Activated T-helper 1 cell treated with anti-CD3 and anti-CD28 coated beads, Interleukin-12 subunit alpha, Interleukin-12 subunit beta, Interleukin-2, Interleukin-4 antibody, amounts not matched to agents 30 ng/mL and 10 ng/mL and 1 ng/mL, durations not matched to agents 14 hours and 24 hours and 36 hours (primary cell): ENCODE results near the gene EEPD1. TPM values are rescaled to one million over a fixed set of nuclear protein-coding genes. Genes with fewer than 3 reads are reported as not detected.

Source experiments
- DNase-seq: peaks from one replicate; pipeline ENCODE4 v3.0.0; 2021; ENCODE audit warnings: low spot score
- H3K27ac Mint-ChIP-seq: one replicate; pipeline ENCODE4 v1.8.0; 2021; ENCODE audit warnings: mild to moderate bottlenecking, mixed read lengths
- H3K27me3 Mint-ChIP-seq: one replicate; pipeline ENCODE4 v1.8.0; 2022; ENCODE audit warnings: mild to moderate bottlenecking, moderate library complexity, mixed read lengths; ENCODE audit not compliant: insufficient read depth
- H3K36me3 Mint-ChIP-seq: one replicate; pipeline ENCODE4 v1.8.0; 2021; ENCODE audit warnings: low read depth, mixed read lengths
- H3K4me1 Mint-ChIP-seq: one replicate; pipeline ENCODE4 v1.8.0; 2021; ENCODE audit warnings: low read depth, mixed read lengths
- H3K4me3 Mint-ChIP-seq: one replicate; pipeline ENCODE4 v1.8.0; 2021; ENCODE audit warnings: mild to moderate bottlenecking, moderate library complexity, mixed read lengths
- H3K9me3 Mint-ChIP-seq: one replicate; pipeline ENCODE4 v1.8.0; 2021; ENCODE audit warnings: mixed read lengths
- intact Hi-C: fragments of 100-400 bp; cut with micrococcal nuclease; formaldehyde crosslinking; loops from one replicate; pipeline ENCODE4 v1.15.1; 2024
- total RNA-seq: library from RNA; stranded (reverse); gene quantifications from 2 replicates; pipeline ENCODE4 v1.2.3, GENCODE V29; 2022

The EEPD1 gene
- total RNA-seq, 1 donor from 2014 or later = 0.91 TPM

DNA sequence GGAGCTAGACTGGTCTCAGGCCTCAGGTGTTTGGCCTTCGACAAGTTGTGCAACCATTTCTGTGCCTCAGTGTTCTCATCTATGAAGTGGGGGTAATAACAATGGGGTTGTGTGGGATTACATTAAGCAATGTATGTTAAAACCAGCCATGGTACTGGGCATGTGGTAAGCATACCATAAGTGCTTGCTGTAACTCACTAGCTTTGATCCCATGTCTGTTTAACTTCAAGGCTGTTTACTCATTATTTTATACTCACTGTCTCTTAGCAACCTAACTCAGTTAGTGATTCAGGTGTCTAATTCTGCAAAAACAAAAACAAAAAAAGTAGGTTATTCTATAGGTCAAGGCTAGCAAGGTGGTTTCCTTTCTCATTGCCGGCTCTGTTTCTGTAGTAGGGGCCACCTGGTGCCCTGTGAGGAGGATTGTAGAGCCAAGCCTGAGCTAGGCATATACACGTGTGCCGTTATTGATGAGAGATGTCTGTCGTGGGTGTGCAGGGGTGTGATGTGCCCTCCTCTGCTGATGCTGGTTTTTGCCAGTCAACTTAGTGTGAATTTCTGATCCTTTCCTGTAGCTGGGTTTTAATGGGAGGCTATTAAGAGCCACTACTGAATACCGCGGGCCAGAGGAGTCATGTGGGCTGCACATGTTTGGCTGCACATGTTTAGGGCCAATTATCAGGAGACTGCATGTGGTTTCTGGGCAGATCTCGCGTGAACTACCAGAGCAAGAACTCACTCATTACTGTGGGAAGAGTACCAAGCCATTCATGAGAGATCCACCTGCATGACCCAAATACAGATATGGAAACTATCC, 56.2 kb downstream of the EEPD1 start:
- H3K27me3 Mint-ChIP-seq = peaks cover 5% of the 10 kb centered on the region
- DNase-seq = no peak
- no peaks in the 10 kb centered on the region for H3K9me3 Mint-ChIP-seq
- intact Hi-C loops = loop anchor here (5.0 kb wide), 1 partner anchor 78 kb away; no protein-coding TSS in a partner anchor
- no peaks in the 10 kb centered on the region for H3K36me3 Mint-ChIP-seq
- H3K4me3 Mint-ChIP-seq = no peak overlapping the region
- peaks cover 19% of the 10 kb centered on the region for H3K4me1 Mint-ChIP-seq
- no peak overlapping the region for H3K27ac Mint-ChIP-seq

DNA sequence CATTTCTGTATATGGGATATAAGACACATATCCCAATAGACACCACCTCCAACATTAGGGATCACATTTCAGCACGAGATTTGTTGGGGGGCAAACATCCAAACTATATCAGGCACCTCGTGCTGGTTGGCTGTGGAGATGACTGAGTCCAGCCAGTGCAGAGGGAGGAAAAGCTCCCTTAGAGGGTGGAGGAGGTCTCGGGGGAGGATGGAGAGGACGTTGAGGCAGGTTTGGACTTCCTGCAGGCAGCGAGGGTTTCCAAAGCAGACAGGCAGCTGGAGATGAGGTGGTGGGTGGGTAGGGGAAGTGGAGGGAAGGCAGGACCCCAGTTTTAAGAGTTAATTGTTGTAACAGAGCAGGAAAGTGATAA, 56.7 kb downstream of the EEPD1 start:
- Mint-ChIP-seq H3K27ac (no peak overlapping the region), H3K4me3 (no peak overlapping the region), H3K27me3 (peaks cover 5% of the 10 kb centered on the region), H3K4me1 (peaks cover 19% of the 10 kb centered on the region), H3K36me3 (no peaks in the 10 kb centered on the region), H3K9me3 (no peaks in the 10 kb centered on the region)
- intact Hi-C loops = loop anchor here (5.0 kb wide), 1 partner anchor 78 kb away; no protein-coding TSS in a partner anchor
- DNase-seq = no peak

GRCh38 chr7:36210291-36210922, 57.4 kb downstream of the EEPD1 start:
- H3K27me3 Mint-ChIP-seq = peaks cover 5% of the 10 kb centered on the region
- no peak for DNase-seq
- H3K9me3 Mint-ChIP-seq = no peaks in the 10 kb centered on the region
- H3K4me3 Mint-ChIP-seq = no peak overlapping the region
- no peaks in the 10 kb centered on the region for H3K36me3 Mint-ChIP-seq
- intact Hi-C loops = no loop called here
- H3K27ac Mint-ChIP-seq = no peak overlapping the region
- peaks cover 19% of the 10 kb centered on the region for H3K4me1 Mint-ChIP-seq

DNA sequence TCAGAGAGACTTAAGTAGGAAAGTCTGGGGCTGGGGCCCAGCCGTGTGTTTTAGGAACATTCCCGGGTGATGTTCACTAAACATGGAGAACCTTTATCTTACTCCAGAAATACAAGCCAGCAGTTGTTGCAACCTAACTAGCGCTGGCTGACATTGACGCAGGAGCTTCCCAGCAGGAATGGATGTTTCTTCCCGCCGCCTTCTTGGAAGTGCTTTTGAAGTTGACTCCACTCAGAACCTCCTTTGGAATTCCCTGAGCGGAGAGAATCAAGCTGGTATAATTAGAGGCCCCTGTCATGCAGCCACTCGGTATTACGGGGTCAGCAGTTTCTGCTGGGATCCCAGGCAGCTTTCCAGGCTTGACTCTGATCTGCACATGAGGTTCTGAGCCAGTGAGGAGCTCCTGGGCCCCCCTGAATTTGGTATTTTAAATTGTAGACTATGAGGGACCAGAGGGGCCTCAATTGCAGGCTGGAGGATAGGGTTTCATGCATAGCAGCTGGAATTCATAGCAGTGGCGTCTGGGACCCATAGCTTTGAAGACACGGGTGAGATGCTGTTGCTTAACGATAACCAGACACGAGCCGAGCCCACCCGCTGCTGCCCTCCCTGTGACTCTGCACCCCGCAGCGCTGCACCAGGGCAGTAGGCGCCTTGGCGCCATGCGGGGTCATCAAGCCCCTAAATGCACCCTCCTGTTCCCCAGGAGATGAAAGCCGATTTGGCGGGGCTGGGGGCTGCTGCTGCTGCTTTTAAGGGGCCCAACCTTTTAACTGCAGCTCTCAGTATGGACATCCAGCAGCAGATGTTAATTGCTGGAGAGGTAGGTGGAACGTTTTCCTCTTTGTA, 61.8 kb downstream of the EEPD1 start:
- Mint-ChIP-seq H3K36me3 (no peaks in the 10 kb centered on the region), H3K27me3 (peaks cover 3% of the 10 kb centered on the region), H3K4me3 (no peak overlapping the region), H3K4me1 (no peaks in the 10 kb centered on the region), H3K9me3 (no peaks in the 10 kb centered on the region), H3K27ac (no peak overlapping the region)
- DNase-seq = no peak
- intact Hi-C loops = no loop called here

DNA sequence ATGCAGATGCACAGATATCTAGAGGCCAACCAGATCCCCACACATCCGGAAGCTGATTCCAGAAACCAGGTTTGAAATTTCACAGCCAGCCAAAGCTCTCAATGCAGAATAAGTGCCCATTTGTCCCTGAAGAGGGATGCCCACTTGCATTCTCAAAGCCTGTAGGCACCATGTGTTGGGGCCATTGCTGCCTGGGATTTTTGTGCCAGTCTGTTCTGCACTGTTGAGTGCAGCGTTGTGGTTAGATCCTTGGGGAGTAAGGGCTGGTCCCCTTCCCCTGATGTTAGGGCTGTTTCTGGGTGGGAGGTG, 62.4 kb downstream of the EEPD1 start:
- intact Hi-C loops = no loop called here
- H3K27me3 Mint-ChIP-seq = peaks cover 3% of the 10 kb centered on the region

GRCh38 chr7:36216063-36216684, 63.1 kb downstream of the EEPD1 start:
- no peak overlapping the region for H3K4me3 Mint-ChIP-seq
- no peaks in the 10 kb centered on the region for H3K4me1 Mint-ChIP-seq
- peaks cover 8% of the 10 kb centered on the region for H3K27me3 Mint-ChIP-seq
- intact Hi-C loops = no loop called here
- no peak overlapping the region for H3K27ac Mint-ChIP-seq
- no peaks in the 10 kb centered on the region for H3K9me3 Mint-ChIP-seq
- no peaks in the 10 kb centered on the region for H3K36me3 Mint-ChIP-seq
- no peak for DNase-seq

More for the DNA sequence above, 62.4 kb downstream of the EEPD1 start:
- no peaks in the 10 kb centered on the region for H3K4me1 Mint-ChIP-seq
- no peaks in the 10 kb centered on the region for H3K9me3 Mint-ChIP-seq
- DNase-seq = no peak
- no peak overlapping the region for H3K27ac Mint-ChIP-seq
- H3K4me3 Mint-ChIP-seq = no peak overlapping the region
- H3K36me3 Mint-ChIP-seq = no peaks in the 10 kb centered on the region

- intact Hi-C loops = no loop called here
- H3K27ac Mint-ChIP-seq = no peak overlapping the region
- H3K9me3 Mint-ChIP-seq = no peaks in the 10 kb centered on the region
- peaks cover 11% of the 10 kb centered on the region for H3K27me3 Mint-ChIP-seq
- DNase-seq = no peak
- H3K4me3 Mint-ChIP-seq = no peak overlapping the region
- H3K4me1 Mint-ChIP-seq = no peaks in the 10 kb centered on the region
- no peaks in the 10 kb centered on the region for H3K36me3 Mint-ChIP-seq
Observed at GRCh38 chr7:36217211-36217960, 64.3 kb downstream of the EEPD1 start.

DNA sequence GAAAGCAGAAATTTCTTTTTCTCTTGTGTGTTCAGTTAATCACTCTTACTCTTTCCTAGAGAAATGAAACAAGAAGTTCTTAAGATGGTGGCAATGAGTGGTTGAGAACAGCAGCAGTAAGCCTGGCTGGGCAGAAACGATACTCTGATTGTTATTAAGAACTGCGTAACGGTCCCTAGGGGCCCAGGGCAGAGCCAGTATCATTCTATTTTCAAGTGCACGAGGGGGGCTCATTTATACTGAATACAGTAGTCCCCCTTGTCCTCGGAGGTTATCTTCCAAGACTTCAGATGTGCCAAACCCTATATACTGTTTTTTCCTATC, 64.9 kb downstream of the EEPD1 start:
- Mint-ChIP-seq H3K27me3 (peaks cover 11% of the 10 kb centered on the region), H3K9me3 (no peaks in the 10 kb centered on the region), H3K27ac (no peak overlapping the region), H3K4me3 (no peak overlapping the region), H3K36me3 (no peaks in the 10 kb centered on the region), H3K4me1 (no peaks in the 10 kb centered on the region)
- DNase-seq = no peak
- intact Hi-C loops = no loop called here

DNA sequence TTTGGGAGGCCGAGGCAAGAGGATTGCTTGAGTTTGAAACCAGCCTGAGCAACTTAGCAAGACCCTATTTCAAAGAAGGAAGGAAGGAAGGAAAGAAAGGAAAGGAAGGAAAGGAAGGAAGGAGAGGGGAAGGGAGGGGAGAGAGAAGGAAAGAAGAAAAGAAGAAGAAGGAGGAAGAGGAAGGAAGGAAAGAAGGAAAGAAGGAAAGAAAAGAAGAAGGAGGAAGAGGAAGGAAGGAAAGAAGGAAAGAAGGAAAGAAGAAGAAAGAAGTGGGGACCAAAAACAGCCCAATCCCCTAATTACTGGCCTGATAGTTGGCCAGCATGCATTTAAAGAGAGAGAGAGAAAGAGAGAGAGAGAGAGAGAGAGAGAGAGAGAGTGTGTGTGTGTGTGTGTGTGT, 66.4 kb downstream of the EEPD1 start:
- Mint-ChIP-seq H3K27ac (no peak overlapping the region), H3K4me1 (no peaks in the 10 kb centered on the region), H3K36me3 (no peaks in the 10 kb centered on the region), H3K9me3 (no peaks in the 10 kb centered on the region), H3K27me3 (peaks cover 13% of the 10 kb centered on the region), H3K4me3 (no peak overlapping the region)
- intact Hi-C loops = no loop called here
- no peak for DNase-seq

- Mint-ChIP-seq H3K4me3 (no peak overlapping the region), H3K27me3 (peaks cover 14% of the 10 kb centered on the region), H3K4me1 (no peaks in the 10 kb centered on the region), H3K36me3 (no peaks in the 10 kb centered on the region), H3K27ac (no peak overlapping the region), H3K9me3 (no peaks in the 10 kb centered on the region)
- DNase-seq = no peak
- intact Hi-C loops = no loop called here
Observed at GRCh38 chr7:36223851-36224250, 70.8 kb downstream of the EEPD1 start.

- H3K36me3 Mint-ChIP-seq = no peaks in the 10 kb centered on the region
- no peaks in the 10 kb centered on the region for H3K4me1 Mint-ChIP-seq
- DNase-seq = no peak
- no peak overlapping the region for H3K27ac Mint-ChIP-seq
- intact Hi-C loops = no loop called here
- H3K27me3 Mint-ChIP-seq = peaks cover 11% of the 10 kb centered on the region
- no peaks in the 10 kb centered on the region for H3K9me3 Mint-ChIP-seq
- H3K4me3 Mint-ChIP-seq = no peak overlapping the region
Observed at GRCh38 chr7:36224934-36225858, 72.1 kb downstream of the EEPD1 start.
